ENCODE results near the gene SLC13A3.

Gene SLC13A3

GRCh38 chr20:46512943-46513844 lies 138.1 kb downstream of the SLC13A3 start, which contains the start of gene ZNF334:
TSS of gene ZNF334 (minus strand) at chr20:46513559. CDS start at chr20:46512102, 1,457 bp downstream.
- peak; percentile 73 for DNase-seq

DNA sequence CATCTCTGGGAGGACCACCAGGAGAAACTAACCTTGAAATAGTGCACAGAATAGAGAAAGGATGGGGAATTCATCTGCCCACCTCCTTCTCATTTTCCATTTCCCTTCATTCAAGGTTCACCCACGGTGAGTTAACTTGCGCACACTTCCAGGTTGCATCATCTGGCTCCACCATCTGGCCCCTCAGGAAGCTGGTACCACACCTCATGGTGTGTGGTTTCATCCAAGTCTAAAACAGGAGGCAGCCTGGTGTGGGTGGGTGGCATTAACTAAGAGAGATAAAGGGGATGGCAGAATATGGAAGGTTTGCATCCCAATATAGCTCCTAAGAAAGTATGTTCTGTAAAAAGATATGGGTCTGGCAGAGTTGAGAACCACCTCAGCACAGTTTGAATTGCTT lies 141.7 kb downstream of the SLC13A3 start:
- no peak for DNase-seq

Data from NCI-H524 treated with DMSO at 0.1 percent for 48 hours (cell line).